SU-DHL-6 (cell line): ENCODE data around the gene ADAD2.

ENCODE experiments used
- H2AFZ ChIP-seq: fragments of 200-600 bp; sonication (generic); 2 replicates; pipeline ENCODE4 v1.6.1; 2014; ENCODE audit warnings: low read depth, mild to moderate bottlenecking, moderate library complexity, mixed read lengths, antibody characterized with exemption, low read length; ENCODE audit not compliant: severe bottlenecking
- H3F3A ChIP-seq: fragments of 200-600 bp; shearing (Covaris generic); 2 replicates; pipeline ENCODE4 v1.6.0; 2016; ENCODE audit warnings: antibody characterized with exemption, mild to moderate bottlenecking; ENCODE audit not compliant: insufficient read depth
- H3K27ac ChIP-seq: fragments of 200-600 bp; sonication (generic); 2 replicates; pipeline ENCODE4 v1.5.1; 2016; ENCODE audit warnings: low read depth, mild to moderate bottlenecking, low read length, moderate library complexity, mixed read lengths
- H3K27me3 ChIP-seq: fragments of 200-600 bp; sonication (generic), shearing (Covaris generic); 2 replicates; pipeline ENCODE4 v1.6.0; 2014; ENCODE audit warnings: mild to moderate bottlenecking, low read length
- H3K36me3 ChIP-seq: fragments of 200-600 bp; sonication (generic); 2 replicates; pipeline ENCODE4 v1.6.1; 2014; ENCODE audit warnings: mild to moderate bottlenecking, low read length, mixed read lengths
- H3K4me2 ChIP-seq: fragments of 300-600, 200-600 bp; shearing (Covaris generic), sonication (generic); 2 replicates; pipeline ENCODE4 v1.6.0; 2014; ENCODE audit warnings: low read length, low read depth, mild to moderate bottlenecking; ENCODE audit not compliant: poor library complexity, severe bottlenecking
- H3K4me3 ChIP-seq: fragments of 200-600 bp; sonication (generic); 2 replicates; pipeline ENCODE4 v1.5.1; 2014; ENCODE audit warnings: antibody characterized with exemption, low read length, mild to moderate bottlenecking, mixed read lengths; ENCODE audit not compliant: insufficient read depth, poor library complexity, severe bottlenecking
- H3K79me2 ChIP-seq: fragments of 200-600 bp; sonication (generic); 2 replicates; pipeline ENCODE4 v1.6.1; 2014; ENCODE audit warnings: mild to moderate bottlenecking, low read length, moderate library complexity; ENCODE audit not compliant: insufficient read depth
- H3K9ac ChIP-seq: fragments of 200-600 bp; sonication (generic); 2 replicates; pipeline ENCODE4 v1.7.0; 2014; ENCODE audit warnings: mild to moderate bottlenecking, low read length
- H3K9me2 ChIP-seq: fragments of 200-600 bp; sonication (generic); replicated peaks from 2 replicates; pipeline ENCODE4 v1.6.1; 2014; ENCODE audit warnings: low read length; ENCODE audit not compliant: insufficient read depth
- H3K9me3 ChIP-seq: fragments of 200-600 bp; sonication (generic); 2 replicates; pipeline ENCODE4 v1.6.1; 2014; ENCODE audit warnings: low read length, mixed read lengths; ENCODE audit not compliant: insufficient read depth
- H4K20me1 ChIP-seq: fragments of 200-600 bp; sonication (generic); 2 replicates; pipeline ENCODE4 v1.6.1; 2014; ENCODE audit warnings: low read depth, mild to moderate bottlenecking, antibody characterized with exemption, low read length, moderate library complexity, mixed read lengths
- EZH2phosphoT487 ChIP-seq: fragments of 200-600 bp; sonication (generic), shearing (Covaris generic); conservative IDR thresholded peaks from 2 replicates; pipeline ENCODE4 v1.6.1; 2018; ENCODE audit warnings: mild to moderate bottlenecking, antibody characterized with exemption, low read length, moderate library complexity, mixed read lengths
- TF ChIP-seq, protein P1 (sequence below): fragments of 200-600 bp; sonication (generic); IDR thresholded peaks from one replicate; pipeline ENCODE4 v1.5.1; 2017; ENCODE audit warnings: antibody characterized with exemption, mild to moderate bottlenecking, low read length, moderate library complexity; ENCODE audit not compliant: insufficient read depth, poor library complexity, severe bottlenecking

The ADAD2 gene

DNA sequence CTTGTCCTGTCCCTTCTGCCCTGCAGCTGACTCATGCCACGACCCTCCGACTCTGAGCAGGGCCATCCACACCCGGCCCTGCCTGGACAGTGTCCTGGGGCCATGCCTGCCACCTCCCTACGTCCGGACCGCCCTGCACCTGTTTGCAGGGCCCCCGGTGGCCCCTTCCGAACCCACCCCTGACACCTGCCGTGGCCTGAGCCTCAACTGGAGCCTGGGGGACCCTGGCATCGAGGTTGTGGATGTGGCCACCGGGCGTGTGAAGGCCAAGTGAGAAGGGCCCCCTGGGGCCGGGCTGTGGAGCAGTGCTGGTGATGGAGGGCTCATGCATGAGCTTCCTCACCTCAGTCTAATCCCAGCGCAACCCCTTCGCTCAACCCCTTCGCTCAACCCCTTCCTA is 5.1 kb downstream of the ADAD2 start:
- Histone ChIP-seq H2AFZ (no peak overlapping the region), H3K9me3 (no peaks in the 10 kb centered on the region), H3K4me2 (no peak overlapping the region), H3K9me2 (no peaks in the 10 kb centered on the region), H3K27ac (no peak overlapping the region), H3K79me2 (no peaks in the 10 kb centered on the region), H3K4me3 (no peak overlapping the region), H4K20me1 (no peaks in the 10 kb centered on the region), H3K9ac (no peak overlapping the region), H3K36me3 (no peaks in the 10 kb centered on the region), H3F3A (no peaks in the 10 kb centered on the region), H3K27me3 (no peaks in the 10 kb centered on the region)
- no peak for TF ChIP-seq EZH2phosphoT487

DNA sequence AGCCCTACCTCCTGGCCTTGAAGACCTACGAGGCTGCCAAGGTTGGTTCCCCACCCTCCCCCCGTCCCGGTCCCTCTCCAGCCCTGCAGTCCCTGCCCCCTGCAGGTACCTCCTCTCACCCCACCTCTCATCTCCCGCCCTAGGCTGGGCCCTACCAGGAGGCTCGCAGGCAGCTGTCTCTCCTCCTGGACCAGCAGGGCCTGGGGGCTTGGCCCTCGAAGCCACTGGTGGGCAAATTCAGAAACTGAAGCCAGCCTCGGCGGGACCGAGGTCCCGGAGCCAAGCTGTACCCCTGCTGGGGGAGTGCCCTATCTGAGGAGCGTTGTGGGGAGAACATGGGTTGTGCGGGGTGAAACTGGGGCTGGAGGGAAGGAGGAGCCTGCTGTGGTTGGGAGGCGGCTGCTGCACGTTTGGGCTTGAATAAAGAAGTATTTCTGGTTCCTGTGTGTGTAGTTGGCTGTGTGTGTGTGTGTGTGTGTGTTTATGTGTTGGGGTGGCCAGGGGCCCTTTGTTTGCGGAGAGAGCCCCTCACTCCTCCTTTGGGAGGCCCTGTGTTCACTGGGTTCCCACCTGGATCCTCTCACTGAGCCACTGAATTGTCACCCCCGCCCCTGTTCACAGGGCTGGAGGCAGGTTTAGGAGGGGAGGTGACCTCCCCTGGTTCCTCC is 5.9 kb downstream of the ADAD2 start:
- TF ChIP-seq EZH2phosphoT487 = no peak
- TF ChIP-seq, protein P1, sequence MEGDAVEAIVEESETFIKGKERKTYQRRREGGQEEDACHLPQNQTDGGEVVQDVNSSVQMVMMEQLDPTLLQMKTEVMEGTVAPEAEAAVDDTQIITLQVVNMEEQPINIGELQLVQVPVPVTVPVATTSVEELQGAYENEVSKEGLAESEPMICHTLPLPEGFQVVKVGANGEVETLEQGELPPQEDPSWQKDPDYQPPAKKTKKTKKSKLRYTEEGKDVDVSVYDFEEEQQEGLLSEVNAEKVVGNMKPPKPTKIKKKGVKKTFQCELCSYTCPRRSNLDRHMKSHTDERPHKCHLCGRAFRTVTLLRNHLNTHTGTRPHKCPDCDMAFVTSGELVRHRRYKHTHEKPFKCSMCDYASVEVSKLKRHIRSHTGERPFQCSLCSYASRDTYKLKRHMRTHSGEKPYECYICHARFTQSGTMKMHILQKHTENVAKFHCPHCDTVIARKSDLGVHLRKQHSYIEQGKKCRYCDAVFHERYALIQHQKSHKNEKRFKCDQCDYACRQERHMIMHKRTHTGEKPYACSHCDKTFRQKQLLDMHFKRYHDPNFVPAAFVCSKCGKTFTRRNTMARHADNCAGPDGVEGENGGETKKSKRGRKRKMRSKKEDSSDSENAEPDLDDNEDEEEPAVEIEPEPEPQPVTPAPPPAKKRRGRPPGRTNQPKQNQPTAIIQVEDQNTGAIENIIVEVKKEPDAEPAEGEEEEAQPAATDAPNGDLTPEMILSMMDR = no peak
- Histone ChIP-seq H3K27ac (no peak overlapping the region), H3K4me2 (no peak overlapping the region), H2AFZ (no peak overlapping the region), H3K27me3 (no peaks in the 10 kb centered on the region), H3K79me2 (no peaks in the 10 kb centered on the region), H3K9me3 (no peaks in the 10 kb centered on the region), H3K9me2 (no peaks in the 10 kb centered on the region), H4K20me1 (no peaks in the 10 kb centered on the region), H3K36me3 (no peaks in the 10 kb centered on the region), H3K4me3 (no peak overlapping the region), H3F3A (no peaks in the 10 kb centered on the region), H3K9ac (no peak overlapping the region)

DNA sequence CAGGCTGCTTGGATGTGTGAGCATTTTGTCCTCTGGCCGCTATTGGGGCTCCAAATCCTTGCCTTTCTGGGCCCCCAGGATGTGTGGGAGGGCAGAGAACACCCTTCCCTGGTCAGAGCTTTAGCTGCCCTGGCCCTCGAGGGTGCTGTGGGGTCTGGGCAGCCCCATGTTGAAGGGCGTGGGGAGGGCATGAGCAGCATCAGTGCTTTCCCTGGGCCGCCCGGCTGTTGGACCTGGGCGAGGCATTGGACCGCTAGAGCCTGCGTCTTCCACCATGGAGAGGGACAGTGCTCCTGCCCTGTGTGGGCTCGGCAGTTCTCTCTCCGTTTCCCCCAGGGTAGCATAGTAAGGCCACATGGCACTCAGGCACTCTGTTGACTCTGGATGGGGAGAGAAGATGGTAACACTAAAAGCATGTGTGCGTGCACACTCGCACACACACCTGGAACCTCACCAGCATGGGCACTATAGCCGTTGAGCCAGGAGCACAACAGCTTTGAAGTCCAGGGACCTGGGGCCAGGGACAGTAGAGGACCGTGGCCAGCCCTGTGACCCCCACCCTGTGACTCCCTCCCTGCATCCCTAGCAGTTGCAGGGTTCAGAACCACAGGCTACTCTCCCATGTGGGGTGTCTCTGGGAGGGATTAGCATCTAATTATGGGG is 6.6 kb downstream of the ADAD2 start:
- Histone ChIP-seq H2AFZ (no peak overlapping the region), H3K27me3 (no peaks in the 10 kb centered on the region)
- TF ChIP-seq EZH2phosphoT487 = no peak
- TF ChIP-seq, protein P1 = no peak

DNA sequence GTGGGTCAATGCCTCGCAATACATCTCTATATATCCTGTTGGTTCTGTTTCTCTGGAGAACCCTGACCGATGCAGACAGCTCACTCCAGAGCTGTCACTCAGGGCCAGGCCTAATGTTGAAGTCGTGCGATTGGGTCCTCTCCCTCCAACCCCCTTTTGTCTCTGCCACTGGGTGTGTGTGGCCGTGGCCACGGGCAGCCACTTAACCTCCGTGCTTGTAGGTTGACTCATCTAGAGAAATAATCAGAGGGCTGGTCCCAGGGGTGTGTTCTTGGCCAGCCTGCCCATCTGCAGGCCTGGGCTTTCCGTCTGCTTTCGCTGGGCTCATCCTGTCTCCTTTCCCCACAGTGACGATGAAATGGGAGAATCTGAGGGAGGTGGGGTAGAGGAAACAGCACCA is 7.4 kb downstream of the ADAD2 start:
- H3K9ac ChIP-seq = no peak overlapping the region
- no peaks in the 10 kb centered on the region for H3F3A ChIP-seq
- no peaks in the 10 kb centered on the region for H3K79me2 ChIP-seq
- no peak overlapping the region for H2AFZ ChIP-seq
- H3K4me2 ChIP-seq = no peak overlapping the region
- H3K4me3 ChIP-seq = no peak overlapping the region
- no peaks in the 10 kb centered on the region for H4K20me1 ChIP-seq
- no peak for TF ChIP-seq EZH2phosphoT487
- TF ChIP-seq, protein P1 = no peak
- no peaks in the 10 kb centered on the region for H3K27me3 ChIP-seq
- H3K9me3 ChIP-seq = no peaks in the 10 kb centered on the region
- H3K36me3 ChIP-seq = no peaks in the 10 kb centered on the region
- no peak overlapping the region for H3K27ac ChIP-seq
- H3K9me2 ChIP-seq = no peaks in the 10 kb centered on the region

More for the DNA sequence above, 6.6 kb downstream of the ADAD2 start:
- no peak overlapping the region for H3K4me2 ChIP-seq
- no peaks in the 10 kb centered on the region for H3K9me3 ChIP-seq
- H3K36me3 ChIP-seq = no peaks in the 10 kb centered on the region
- no peaks in the 10 kb centered on the region for H3K79me2 ChIP-seq
- H3K4me3 ChIP-seq = no peak overlapping the region
- no peak overlapping the region for H3K27ac ChIP-seq
- H3K9ac ChIP-seq = no peak overlapping the region
- H3K9me2 ChIP-seq = no peaks in the 10 kb centered on the region
- H3F3A ChIP-seq = no peaks in the 10 kb centered on the region
- no peaks in the 10 kb centered on the region for H4K20me1 ChIP-seq
